Stomach (tissue), 9 donors: ENCODE measurements around the gene MGME1. TPM values are rescaled to one million over a fixed set of nuclear protein-coding genes. Genes with fewer than 3 reads are reported as not detected.
A peak's percentile ranks its signal among the peaks of the same experiment; 100 is the strongest.

ENCODE experiments used
- DNase-seq, 2 donors: peaks; one replicate each; pipeline versions ENCODE4 v3.0.0 to v3.0.0-alpha.2; 2013 to 2019
- H3K27ac ChIP-seq, 5 donors: fragments of 200-600 bp in 4 of 5; sonication (generic) in 4 of 5; one replicate each; pipeline ENCODE4 v1.5.1; 2013 to 2019; ENCODE audit warnings: mild to moderate bottlenecking in 1 of 5, moderate library complexity in 1 of 5
- H3K27me3 ChIP-seq, 3 donors: fragments of 200-600 bp; sonication (generic); one replicate each; pipeline ENCODE4 v1.5.1; 2017 to 2019; ENCODE audit warnings: mixed run types in 1 of 3
- H3K36me3 ChIP-seq, 4 donors: fragments of 200-600 bp; sonication (generic); 1 replicate in 3 of 4; 2 replicates in 1 of 4; pipeline ENCODE4 v1.5.1; 2016 to 2019
- H3K4me1 ChIP-seq, 4 donors: fragments of 200-600 bp; sonication (generic); one replicate each; pipeline ENCODE4 v1.5.1; 2016 to 2019
- H3K4me3 ChIP-seq, 4 donors: fragments of 200-600 bp; sonication (generic) in 3 of 4; one replicate each; pipeline ENCODE4 v1.5.1; 2016 to 2019; ENCODE audit warnings: mild to moderate bottlenecking in 1 of 4
- H3K9me3 ChIP-seq, 4 donors: fragments of 200-600 bp; sonication (generic); one replicate each; pipeline ENCODE4 v1.5.1; 2016 to 2019
- CTCF ChIP-seq, 7 experiments: fragments of 450-650 bp in 4 of 7; fragments of 200-600 bp in 3 of 7; sonication (generic) in 3 of 7; IDR thresholded peaks; one replicate each; pipeline ENCODE4 v1.5.1; 2016 to 2019; ENCODE audit warnings: antibody characterized with exemption in 7 of 7, control low read depth in 2 of 7, mild to moderate bottlenecking in 1 of 7
- EP300 ChIP-seq: sonication (generic); formaldehyde crosslinking; IDR thresholded peaks from one replicate; pipeline ENCODE4 v1.6.1; 2017; ENCODE audit warnings: antibody characterized with exemption
- POLR2A ChIP-seq, 4 donors: fragments of 450-650 bp; IDR thresholded peaks; one replicate each; pipeline ENCODE4 v1.6.1; 2016; ENCODE audit warnings: antibody characterized with exemption in 4 of 4, control low read depth in 2 of 4, mild to moderate bottlenecking in 1 of 4, moderate library complexity in 1 of 4
- POLR2AphosphoS5 ChIP-seq, 3 donors: sonication (generic); formaldehyde crosslinking; IDR thresholded peaks; one replicate each; pipeline ENCODE4 v1.6.1; 2016; ENCODE audit warnings: antibody characterized with exemption in 3 of 3
- WGBS, 5 donors: extraction: QIAGEN DNeasy Blood & Tissue Kit in 3 of 5; methylation state at CpG; one replicate each; pipeline versions ENCODE4 v1.1.5 to v1.1.7; 2013 to 2018; 5-methylcytosine and 5-hydroxymethylcytosine counted together
- intact Hi-C: fragments of 100-400 bp; cut with DNase I; formaldehyde crosslinking; loops from one replicate; pipeline ENCODE4 v1.15.1; 2023; ENCODE audit warnings: low total_unique reads
- polyA plus RNA-seq, 3 donors: library from polyadenylated mRNA; stranded (reverse); fragments of 200-250 nt; gene quantifications; one replicate each; pipeline ENCODE4 v1.2.3, GENCODE V29; 2013
- total RNA-seq, 5 donors: library from RNA; depleted of rRNA; stranded (reverse); fragments of >200 nt; gene quantifications; one replicate each; pipeline versions ENCODE4 v1.1.0 to v1.2.3, GENCODE V29; 2014 to 2016
- donor health status: healthy with polysubstance abuse.
- donor health status: Bipolar disorder and iron deficiency.
- donor health status: healthy.

The MGME1 gene
- total and polyA plus RNA-seq, 8 donors, result 2.3 to 19.1 (median 8.3) TPM

GRCh38 chr20:17990278-17990972, 21.6 kb downstream of the MGME1 start:
- Histone ChIP-seq H3K27ac (no peak overlapping the region), H3K27me3 (no peaks in the 10 kb centered on the region), H3K36me3 (peaks cover 0 to 37% (median 27%) of the 10 kb centered on the region in 4 donors), H3K4me3 (no peak overlapping the region), H3K9me3 (no peaks in the 10 kb centered on the region), H3K4me1 (peaks cover 0 to 26% (median 3%) of the 10 kb centered on the region in 4 donors)
- WGBS, 5 donors, result 82 to 87% (median 86%) methylated on average over 10 of the region's 10 CpGs
- DNase-seq, result no peak
- intact Hi-C loops, result no loop called here
- TF ChIP-seq CTCF (IDR thresholded peaks at IDR 0.05) (no peak), POLR2A (IDR thresholded peaks at IDR 0.05) (no peak), EP300 (no peak), POLR2AphosphoS5 (IDR thresholded peaks at IDR 0.05) (no peak)

GRCh38 chr20:17992224-17992637, 23.4 kb downstream of the MGME1 start:
- no peak overlapping the region for H3K4me3 ChIP-seq
- peak overlapping the region in 4 of 5 donors; percentile 20 to 78 (median 69) for H3K27ac ChIP-seq
- no peak for DNase-seq
- peaks cover 0 to 29% (median 7%) of the 10 kb centered on the region in 4 donors for H3K4me1 ChIP-seq
- peaks cover 0 to 31% (median 27%) of the 10 kb centered on the region in 4 donors for H3K36me3 ChIP-seq
- H3K9me3 ChIP-seq, result no peaks in the 10 kb centered on the region
- TF ChIP-seq POLR2AphosphoS5 (IDR thresholded peaks at IDR 0.05) (no peak), POLR2A (IDR thresholded peaks at IDR 0.05) (no peak), EP300 (no peak), CTCF (IDR thresholded peaks at IDR 0.05) (no peak)
- H3K27me3 ChIP-seq, result no peaks in the 10 kb centered on the region
- 57 to 79% (median 61%) methylated on average over 6 of the region's 6 CpGs for whole genome bisulfite sequencing, 5 donors
- intact Hi-C loops, result no loop called here

GRCh38 chr20:17992847-17993513, 24.2 kb downstream of the MGME1 start:
- H3K4me3 ChIP-seq, result no peak overlapping the region
- intact Hi-C loops, result no loop called here

More at GRCh38 chr20:17992847-17993513, 24.2 kb downstream of the MGME1 start:
- H3K9me3 ChIP-seq, result no peaks in the 10 kb centered on the region
- peaks cover 0 to 31% (median 26%) of the 10 kb centered on the region in 4 donors for H3K36me3 ChIP-seq
- no peaks in the 10 kb centered on the region for H3K27me3 ChIP-seq
- 29 to 43% (median 30%) methylated on average over 5 of the region's 5 CpGs for WGBS, 5 donors
- H3K27ac ChIP-seq, result peak overlapping the region in 4 of 5 donors; percentile 20 to 72 (median 56)
- H3K4me1 ChIP-seq, result peaks cover 0 to 29% (median 7%) of the 10 kb centered on the region in 4 donors
- DNase-seq, result peak in 1 of 2 donors; percentile 48
- TF ChIP-seq POLR2AphosphoS5 (IDR thresholded peaks at IDR 0.05) (no peak), EP300 (no peak), POLR2A (IDR thresholded peaks at IDR 0.05) (no peak), CTCF (IDR thresholded peaks at IDR 0.05) (no peak)
